ENCODE data around the gene SHC3. TPM values are rescaled to one million over a fixed set of nuclear protein-coding genes. Genes with fewer than 3 reads are reported as not detected.

SHC3 gene
- total RNA-seq, 1 experiment from 2014 or later = 0.66 TPM

DNA sequence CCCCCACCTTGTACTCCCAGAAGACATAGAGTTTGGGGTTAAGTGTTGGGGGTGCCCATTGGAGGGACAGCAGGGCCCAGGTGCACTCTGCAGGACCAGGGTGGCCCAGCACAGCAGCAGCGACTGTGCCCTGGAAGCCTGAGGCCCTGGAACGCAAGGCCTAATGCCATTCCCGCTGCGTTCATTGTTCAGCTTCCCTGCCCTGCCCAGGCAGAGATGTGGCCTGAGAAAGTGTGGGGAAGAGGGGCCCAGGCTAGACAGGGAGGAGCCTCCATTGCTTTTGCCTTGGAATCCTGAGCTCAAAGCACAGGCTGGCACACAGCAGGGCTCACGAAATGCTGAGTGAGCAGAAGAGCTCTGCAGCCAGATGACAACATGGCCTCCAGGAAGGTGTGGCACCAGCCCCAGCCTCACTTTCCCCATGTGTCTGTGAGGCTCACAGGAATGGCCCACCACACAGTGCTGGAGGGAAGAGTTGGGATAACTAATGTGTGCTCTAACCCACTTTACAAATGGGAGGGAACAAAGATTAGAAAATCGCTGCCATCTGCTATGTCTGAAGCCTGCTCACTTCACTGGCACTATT is 168.0 kb downstream of the SHC3 start:
- TF ChIP-seq, protein P1, sequence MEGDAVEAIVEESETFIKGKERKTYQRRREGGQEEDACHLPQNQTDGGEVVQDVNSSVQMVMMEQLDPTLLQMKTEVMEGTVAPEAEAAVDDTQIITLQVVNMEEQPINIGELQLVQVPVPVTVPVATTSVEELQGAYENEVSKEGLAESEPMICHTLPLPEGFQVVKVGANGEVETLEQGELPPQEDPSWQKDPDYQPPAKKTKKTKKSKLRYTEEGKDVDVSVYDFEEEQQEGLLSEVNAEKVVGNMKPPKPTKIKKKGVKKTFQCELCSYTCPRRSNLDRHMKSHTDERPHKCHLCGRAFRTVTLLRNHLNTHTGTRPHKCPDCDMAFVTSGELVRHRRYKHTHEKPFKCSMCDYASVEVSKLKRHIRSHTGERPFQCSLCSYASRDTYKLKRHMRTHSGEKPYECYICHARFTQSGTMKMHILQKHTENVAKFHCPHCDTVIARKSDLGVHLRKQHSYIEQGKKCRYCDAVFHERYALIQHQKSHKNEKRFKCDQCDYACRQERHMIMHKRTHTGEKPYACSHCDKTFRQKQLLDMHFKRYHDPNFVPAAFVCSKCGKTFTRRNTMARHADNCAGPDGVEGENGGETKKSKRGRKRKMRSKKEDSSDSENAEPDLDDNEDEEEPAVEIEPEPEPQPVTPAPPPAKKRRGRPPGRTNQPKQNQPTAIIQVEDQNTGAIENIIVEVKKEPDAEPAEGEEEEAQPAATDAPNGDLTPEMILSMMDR (conservative IDR thresholded peaks at IDR 0.05; ENCODE audit: low read depth, low read length) = no peak
- TF ChIP-seq EZH2 (IDR thresholded peaks at IDR 0.05; ENCODE audit: low read length, unreplicated experiment) (no peak), EZH2phosphoT487 (IDR thresholded peaks at IDR 0.05; ENCODE audit: borderline replicate concordance, low read length) (no peak)
- H3K79me2 ChIP-seq (ENCODE audit: low read length) = no peaks in the 10 kb centered on the region
- no peaks in the 10 kb centered on the region for H4K20me1 ChIP-seq (ENCODE audit: low read length)
- H2AFZ ChIP-seq (ENCODE audit: low read length) = no peak overlapping the region
- no peaks in the 10 kb centered on the region for H3K27me3 ChIP-seq (ENCODE audit: low read length)
- POLR2A ChIA-PET (ENCODE audit: unreplicated experiment) = no interaction called here
- intact Hi-C loops (cut with micrococcal nuclease) = no loop called here
- H3K36me3 ChIP-seq (ENCODE audit: low read depth, low read length) = no peaks in the 10 kb centered on the region
- ATAC-seq (no peak), DNase-seq (no peak)
- H3F3A ChIP-seq (ENCODE audit: low read length, unreplicated experiment) = no peaks in the 10 kb centered on the region
- no peaks in the 10 kb centered on the region for H3K9me2 ChIP-seq (replicated peaks; ENCODE audit: low read length)
- no TSS peak for BruUV-seq (replicated peaks)
- CTCF ChIA-PET = no interaction called here
- H3K4me2 ChIP-seq (ENCODE audit: low read length) = no peak overlapping the region
- H3K9me3 ChIP-seq (ENCODE audit: low read length) = no peaks in the 10 kb centered on the region
- H3K4me3 ChIP-seq (ENCODE audit: low read length) = no peak overlapping the region
- no peak overlapping the region for H3K27ac ChIP-seq (ENCODE audit: low read length)
- H3K4me1 ChIP-seq (ENCODE audit: insufficient read depth, low read length) = no peaks in the 10 kb centered on the region
- no peak overlapping the region for H3K9ac ChIP-seq (ENCODE audit: low read length)

DNA sequence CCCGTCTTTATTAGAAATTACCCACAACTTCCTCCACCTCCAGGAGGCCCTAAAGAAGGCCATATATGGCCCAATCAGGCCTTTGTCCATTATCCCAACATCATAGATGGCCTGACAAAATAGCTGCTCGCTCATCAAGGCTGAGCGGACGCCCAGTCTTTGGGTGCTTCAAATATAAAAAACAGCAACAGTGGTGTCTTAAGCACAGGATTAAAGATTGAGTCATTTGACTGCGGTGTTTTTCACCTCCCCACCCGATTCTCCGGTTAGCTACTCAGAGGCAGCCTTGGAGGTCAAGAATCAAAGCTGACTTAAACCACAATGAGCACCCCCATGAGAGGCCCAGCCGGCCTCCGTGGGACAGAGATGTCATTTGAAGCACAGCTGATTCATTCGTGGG is 168.6 kb downstream of the SHC3 start:
- TF ChIP-seq EZH2phosphoT487 (IDR thresholded peaks at IDR 0.05; ENCODE audit: borderline replicate concordance, low read length) (no peak), EZH2 (IDR thresholded peaks at IDR 0.05; ENCODE audit: low read length, unreplicated experiment) (no peak)
- TF ChIP-seq, protein P1 (conservative IDR thresholded peaks at IDR 0.05; ENCODE audit: low read depth, low read length) = no peak
- no peaks in the 10 kb centered on the region for H3K27me3 ChIP-seq (ENCODE audit: low read length)
- no peak overlapping the region for H2AFZ ChIP-seq (ENCODE audit: low read length)
- no peak for DNase-seq
- no peak overlapping the region for H3K4me3 ChIP-seq (ENCODE audit: low read length)
- no peaks in the 10 kb centered on the region for H3F3A ChIP-seq (ENCODE audit: low read length, unreplicated experiment)
- no peak overlapping the region for H3K27ac ChIP-seq (ENCODE audit: low read length)
- no peak overlapping the region for H3K4me2 ChIP-seq (ENCODE audit: low read length)
- no peaks in the 10 kb centered on the region for H3K4me1 ChIP-seq (ENCODE audit: insufficient read depth, low read length)
- no peaks in the 10 kb centered on the region for H4K20me1 ChIP-seq (ENCODE audit: low read length)
- no peaks in the 10 kb centered on the region for H3K36me3 ChIP-seq (ENCODE audit: low read depth, low read length)
- intact Hi-C loops (cut with micrococcal nuclease) = no loop called here
- ATAC-seq = no peak
- H3K9me2 ChIP-seq (replicated peaks; ENCODE audit: low read length) = no peaks in the 10 kb centered on the region
- POLR2A ChIA-PET (ENCODE audit: unreplicated experiment) = no interaction called here
- H3K9ac ChIP-seq (ENCODE audit: low read length) = no peak overlapping the region
- H3K79me2 ChIP-seq (ENCODE audit: low read length) = no peaks in the 10 kb centered on the region
- H3K9me3 ChIP-seq (ENCODE audit: low read length) = no peaks in the 10 kb centered on the region
- no TSS peak for BruUV-seq (replicated peaks)
- CTCF ChIA-PET = no interaction called here

DNA sequence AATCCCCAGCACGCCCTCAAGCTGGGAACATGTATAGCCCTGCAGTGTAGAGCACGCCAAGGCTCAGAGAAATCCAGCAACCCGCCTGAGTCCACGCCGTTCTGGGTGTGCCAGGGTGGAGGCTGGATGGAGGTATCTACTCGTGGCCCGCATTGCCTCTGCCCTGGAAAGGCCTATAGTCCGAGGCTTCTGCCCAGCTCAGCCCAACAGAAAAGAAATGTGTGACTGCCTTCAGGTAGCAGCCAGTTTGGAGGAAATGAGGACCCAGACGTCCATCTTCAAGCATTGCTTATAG is 169.1 kb downstream of the SHC3 start:
- intact Hi-C loops (cut with micrococcal nuclease) = loop anchor here (10.0 kb wide), 1 partner anchor 1055 kb away; a partner anchor contains a TSS
- no peak for ATAC-seq

More for the DNA sequence above, 169.1 kb downstream of the SHC3 start:
- H3K79me2 ChIP-seq (ENCODE audit: low read length) = no peaks in the 10 kb centered on the region
- no peaks in the 10 kb centered on the region for H3K9me3 ChIP-seq (ENCODE audit: low read length)
- no TSS peak for BruUV-seq (replicated peaks)
- no peaks in the 10 kb centered on the region for H3K36me3 ChIP-seq (ENCODE audit: low read depth, low read length)
- no peak overlapping the region for H3K4me3 ChIP-seq (ENCODE audit: low read length)
- no peaks in the 10 kb centered on the region for H3K27me3 ChIP-seq (ENCODE audit: low read length)
- no peaks in the 10 kb centered on the region for H4K20me1 ChIP-seq (ENCODE audit: low read length)
- no peak for TF ChIP-seq EZH2phosphoT487 (IDR thresholded peaks at IDR 0.05; ENCODE audit: borderline replicate concordance, low read length)
- no peak for TF ChIP-seq EZH2 (IDR thresholded peaks at IDR 0.05; ENCODE audit: low read length, unreplicated experiment)
- TF ChIP-seq, protein P1 (conservative IDR thresholded peaks at IDR 0.05; ENCODE audit: low read depth, low read length) = no peak
- H3K4me2 ChIP-seq (ENCODE audit: low read length) = no peak overlapping the region
- H3F3A ChIP-seq (ENCODE audit: low read length, unreplicated experiment) = no peaks in the 10 kb centered on the region
- no peaks in the 10 kb centered on the region for H3K4me1 ChIP-seq (ENCODE audit: insufficient read depth, low read length)
- no peak for DNase-seq
- no peaks in the 10 kb centered on the region for H3K9me2 ChIP-seq (replicated peaks; ENCODE audit: low read length)
- POLR2A ChIA-PET (ENCODE audit: unreplicated experiment) = no interaction called here
- H3K27ac ChIP-seq (ENCODE audit: low read length) = no peak overlapping the region
- no peak overlapping the region for H2AFZ ChIP-seq (ENCODE audit: low read length)
- CTCF ChIA-PET = interaction anchor here (0.5 kb wide), 1 partner anchor 905 kb away, joined by 3 read pairs; no protein-coding TSS in a partner anchor
- no peak overlapping the region for H3K9ac ChIP-seq (ENCODE audit: low read length)
